HG03139 (cell line): ENCODE results near the gene LDHAL6B.
"Not testable (repeated sequence)": the region's sequence is repeated elsewhere in the genome, so short reads cannot be mapped to it uniquely, and the experiment has no call there.

Experiments
- ATAC-seq: cut with Tn5 transposase; IDR thresholded peaks from one replicate; pipeline ENCODE4 v1.9.1; 2021; ENCODE audit not compliant: unreplicated experiment

The LDHAL6B gene

DNA sequence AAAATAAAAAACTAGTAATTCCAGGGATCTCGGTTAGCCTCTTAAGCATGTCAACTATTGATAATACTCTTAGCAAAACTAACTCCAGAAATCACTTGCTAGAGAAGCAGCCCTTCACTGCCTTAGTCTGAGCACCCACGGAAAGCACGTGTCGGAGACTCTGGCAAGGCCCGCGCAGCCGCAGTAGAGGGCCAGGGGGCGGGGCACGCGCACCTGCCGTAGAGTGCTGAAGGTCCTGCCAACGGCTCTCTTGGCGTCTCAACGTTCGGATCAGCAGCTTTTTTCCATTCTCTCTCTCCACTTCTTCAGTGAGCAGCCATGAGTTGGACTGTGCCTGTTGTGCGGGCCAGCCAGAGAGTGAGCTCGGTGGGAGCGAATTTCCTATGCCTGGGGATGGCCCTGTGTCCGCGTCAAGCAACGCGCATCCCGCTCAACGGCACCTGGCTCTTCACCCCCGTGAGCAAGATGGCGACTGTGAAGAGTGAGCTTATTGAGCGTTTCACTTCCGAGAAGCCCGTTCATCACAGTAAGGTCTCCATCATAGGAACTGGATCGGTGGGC, at the start of gene LDHAL6B:
LDHAL6B (plus strand) TSS at position 221 of the 561 bp plus-strand sequence; CDS start at position 319, 98 bp downstream.
- ATAC-seq = no peak

DNA sequence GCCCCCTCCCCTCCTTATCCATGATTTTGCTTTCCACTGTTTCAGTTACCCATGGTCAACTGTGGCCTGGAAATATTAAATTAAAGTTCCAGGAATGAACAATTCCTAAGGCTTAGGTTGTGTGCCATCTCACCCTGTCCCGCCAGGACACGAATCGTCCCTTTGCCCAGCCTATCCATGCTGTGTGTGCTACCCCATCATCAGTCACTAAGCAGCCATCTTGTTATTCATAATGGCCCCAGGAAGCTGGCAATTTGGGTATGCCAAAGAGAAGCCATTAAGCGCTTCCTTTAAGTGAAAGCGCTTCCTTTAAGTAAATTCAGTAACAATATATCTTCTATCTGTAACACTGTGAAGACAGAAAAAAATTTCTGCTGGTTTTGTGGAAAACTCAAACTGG, 49.2 kb upstream of the LDHAL6B start:
- ATAC-seq = no peak

DNA sequence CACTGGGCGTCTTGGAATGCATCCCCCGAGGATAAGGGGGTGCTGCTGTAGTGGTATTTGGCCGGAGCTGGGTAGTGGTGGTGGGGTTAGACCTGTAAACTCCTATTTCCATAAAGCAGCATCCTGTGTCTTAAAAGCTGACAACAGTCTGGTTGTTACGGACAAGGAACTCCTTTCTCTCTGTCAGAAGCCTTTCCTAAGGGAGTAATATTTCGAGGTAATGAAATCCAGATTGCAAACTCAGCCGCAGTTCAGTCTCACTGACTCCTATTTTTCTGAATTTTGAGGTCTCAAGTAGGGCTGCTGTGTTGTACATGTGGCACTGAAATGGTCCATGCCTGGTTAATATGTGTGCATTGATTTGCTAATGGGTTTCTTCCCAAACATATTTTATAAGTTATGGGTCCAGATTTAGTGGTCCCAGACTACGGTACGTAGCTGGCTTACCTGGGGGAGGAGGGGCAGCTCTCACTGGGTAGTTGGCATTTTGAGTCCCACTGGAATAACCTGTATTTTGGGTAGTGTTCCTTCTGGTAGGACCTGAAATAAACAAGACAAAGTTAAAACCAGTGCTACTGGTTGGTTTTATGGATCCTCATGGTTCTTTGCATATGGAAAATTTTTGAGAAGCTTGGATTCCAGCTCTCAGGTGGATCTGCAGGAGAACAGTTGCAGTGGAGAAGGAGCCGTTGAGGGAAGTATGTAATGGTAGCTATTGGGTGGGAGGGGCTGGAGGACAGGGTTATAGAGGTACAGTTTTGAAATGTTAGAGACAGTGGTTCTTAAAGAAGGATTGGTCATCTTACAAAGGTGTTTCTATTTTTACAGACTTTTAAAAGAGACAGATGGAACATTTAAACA, 48.6 kb upstream of the LDHAL6B start:
- ATAC-seq = no peak

DNA sequence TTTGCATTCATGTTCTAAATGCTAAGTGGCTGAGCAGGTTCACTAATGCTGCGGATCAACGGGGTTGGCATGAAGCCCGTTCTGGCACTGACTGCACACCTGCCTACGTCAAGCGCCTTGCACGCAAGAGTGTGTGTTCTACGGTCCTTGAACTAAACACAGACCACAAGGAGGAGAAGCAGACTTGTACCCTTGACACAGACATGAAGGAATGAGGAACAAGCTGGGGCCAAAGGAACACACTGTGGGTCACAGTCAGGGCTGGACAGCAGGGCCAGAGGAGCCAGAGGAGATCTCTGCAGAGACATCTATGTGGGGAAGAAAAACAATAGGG, 48.0 kb upstream of the LDHAL6B start:
- no peak for ATAC-seq

DNA sequence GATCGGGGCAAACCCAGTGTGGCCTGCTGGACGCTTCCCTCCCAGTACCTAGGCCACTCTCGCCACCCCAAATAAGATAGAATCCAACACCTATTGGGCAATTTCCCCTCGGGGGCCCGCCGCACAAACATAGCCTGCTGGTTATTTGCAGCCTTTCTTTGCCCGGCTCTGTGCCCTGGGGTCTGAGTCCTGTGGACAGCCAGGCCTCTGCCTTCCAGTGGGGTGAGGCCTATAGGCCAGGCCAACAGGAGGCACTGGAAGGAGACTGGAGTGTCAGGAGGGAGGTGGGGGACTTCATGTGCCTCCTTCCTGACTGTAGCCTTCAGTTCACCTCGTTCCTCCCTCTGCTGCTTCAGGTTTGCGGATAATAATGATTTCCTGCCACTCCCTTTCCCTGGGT, 47.4 kb upstream of the LDHAL6B start:
- no peak for ATAC-seq

DNA sequence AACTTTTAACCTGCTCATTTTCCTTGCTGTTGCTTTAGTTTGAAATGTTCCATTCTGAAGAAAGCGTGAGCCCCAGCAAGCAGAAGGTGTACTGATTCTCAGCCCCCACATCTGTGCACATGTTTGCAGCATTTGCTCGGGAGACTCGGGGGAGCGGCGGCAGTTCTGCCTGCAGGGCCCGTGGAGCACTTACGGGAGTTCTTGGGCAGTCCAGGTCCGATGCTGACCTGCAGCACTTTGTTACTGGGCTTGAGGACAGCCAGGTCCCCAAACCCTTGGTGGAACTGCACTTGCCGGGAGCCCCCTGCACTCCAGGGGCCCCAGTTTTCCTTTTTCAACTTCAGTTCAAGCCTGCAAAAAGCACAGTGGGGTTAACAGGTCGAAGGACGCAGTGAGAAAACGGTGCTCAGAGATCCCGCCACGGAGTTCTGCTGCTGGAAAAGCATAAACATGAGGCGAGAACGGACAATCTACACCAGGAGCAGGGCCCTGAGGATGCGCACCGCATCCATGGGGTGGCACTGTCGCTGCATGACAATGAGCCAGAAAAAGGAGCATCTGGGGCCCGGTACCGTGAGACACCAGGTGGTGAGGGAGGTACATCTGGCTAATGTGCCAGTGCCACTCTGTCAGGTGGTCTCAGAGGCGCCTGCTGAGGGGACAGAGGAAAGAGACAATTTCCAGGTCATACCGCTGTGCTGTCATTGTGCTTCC, 45.6 kb upstream of the LDHAL6B start:
- ATAC-seq = no peak

DNA sequence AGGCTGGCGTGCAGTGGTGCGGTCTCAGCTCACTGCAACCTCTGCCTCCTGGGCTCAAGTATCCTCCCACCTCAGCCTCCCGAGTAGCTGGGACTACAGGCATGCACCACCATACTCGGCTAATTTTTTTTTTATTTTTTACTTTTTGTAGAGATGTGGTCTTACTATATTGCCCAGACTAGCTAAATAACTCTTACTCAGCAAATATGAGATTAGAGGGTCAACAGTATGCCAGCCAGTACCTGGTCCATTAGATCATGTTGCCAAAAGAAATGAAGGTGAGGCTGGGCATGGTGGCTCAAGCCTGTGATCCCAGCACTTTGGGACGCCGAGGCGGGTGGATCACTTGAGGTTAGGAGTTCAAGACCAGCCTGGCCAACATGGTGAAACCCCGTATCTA, 44.6 kb upstream of the LDHAL6B start:
- ATAC-seq = not testable (repeated sequence)

DNA sequence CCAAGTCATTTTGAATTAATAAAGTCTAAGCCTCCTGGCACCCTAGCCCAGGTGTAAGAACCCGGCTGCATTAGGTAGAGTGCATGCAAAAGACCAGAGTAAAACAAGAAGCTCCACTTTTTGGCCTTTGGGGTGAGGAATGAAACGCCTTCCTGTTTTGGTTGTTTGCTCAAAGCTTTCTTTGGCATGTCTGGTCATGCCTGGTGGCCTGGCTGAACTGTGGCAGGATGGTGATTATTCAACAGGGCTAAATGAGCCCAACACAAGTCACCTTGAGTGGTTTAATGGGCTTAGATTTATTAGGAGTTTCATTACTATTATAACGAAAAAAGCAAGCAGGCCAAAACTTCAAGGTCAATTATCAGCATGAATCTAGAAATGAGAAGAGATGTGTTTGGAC, 40.9 kb upstream of the LDHAL6B start:
- ATAC-seq = no peak

DNA sequence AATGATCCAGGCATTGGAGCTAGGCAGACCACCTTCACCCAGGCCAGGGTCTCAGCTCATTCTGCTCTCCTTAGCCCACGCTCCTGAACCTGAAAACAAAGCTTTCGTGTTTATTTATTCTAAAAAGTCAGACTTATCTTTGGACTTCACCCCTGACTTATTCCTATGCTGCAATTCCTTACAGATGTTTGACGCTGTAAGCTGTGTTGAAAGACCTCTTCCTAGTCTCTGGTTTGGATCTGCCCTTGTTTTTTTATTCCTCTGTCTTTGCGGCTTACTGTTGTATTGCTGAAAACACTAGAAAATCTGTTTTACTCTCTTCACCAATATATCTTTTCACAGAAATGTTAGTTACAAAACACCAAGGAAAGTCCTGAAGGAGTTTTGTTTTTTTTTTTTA, 40.5 kb upstream of the LDHAL6B start:
- ATAC-seq = no peak

DNA sequence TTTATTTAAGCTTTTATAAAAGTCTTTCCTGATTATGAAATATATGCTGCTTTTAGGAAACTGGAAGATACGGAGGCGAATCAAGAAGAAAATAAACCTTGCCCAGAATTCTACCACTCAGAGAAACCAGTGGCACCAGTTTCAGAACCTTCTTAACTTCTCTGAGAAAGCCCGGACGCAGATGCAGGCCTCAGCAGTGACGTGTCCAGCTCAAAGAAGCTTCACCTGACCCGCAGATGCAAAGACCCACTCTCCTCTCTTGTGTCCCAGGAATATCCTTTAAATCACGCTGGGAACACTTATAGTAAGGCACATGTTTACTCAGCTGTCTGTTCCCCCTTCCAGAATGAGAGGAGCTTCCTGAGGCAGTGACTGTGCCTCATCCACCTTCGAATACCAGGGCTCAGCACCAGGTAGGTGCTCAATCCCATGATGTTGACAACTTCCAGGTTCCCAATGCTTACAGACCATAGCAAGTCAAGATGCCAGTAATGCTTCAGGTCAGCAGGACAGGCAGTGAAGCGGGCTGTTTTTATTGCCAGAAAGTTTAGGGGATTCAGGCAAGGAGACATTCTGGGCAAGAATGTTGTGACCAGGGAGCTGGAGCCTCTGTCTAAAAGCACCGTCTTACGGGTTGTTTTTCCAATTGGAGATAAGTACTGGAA, 39.9 kb upstream of the LDHAL6B start:
- ATAC-seq = no peak

DNA sequence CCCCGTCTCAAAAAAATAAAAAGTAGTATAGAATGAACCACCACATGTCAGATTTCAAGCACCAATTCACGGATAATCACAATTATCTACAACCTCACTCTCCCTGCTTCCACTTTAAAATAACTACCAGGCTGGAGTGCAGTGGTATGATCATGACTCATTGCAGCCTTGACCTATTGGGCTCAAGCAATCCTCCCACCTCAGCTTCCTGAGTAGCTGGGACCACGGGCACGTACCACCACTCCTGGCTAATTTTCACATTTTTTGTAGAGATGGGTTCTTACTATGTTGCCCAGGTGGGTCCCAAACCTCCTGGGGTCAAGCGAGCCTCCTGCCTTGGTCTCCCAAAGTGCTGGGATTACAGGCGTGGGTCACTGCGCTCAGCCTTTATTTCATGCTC, 38.1 kb upstream of the LDHAL6B start:
- no peak for ATAC-seq

DNA sequence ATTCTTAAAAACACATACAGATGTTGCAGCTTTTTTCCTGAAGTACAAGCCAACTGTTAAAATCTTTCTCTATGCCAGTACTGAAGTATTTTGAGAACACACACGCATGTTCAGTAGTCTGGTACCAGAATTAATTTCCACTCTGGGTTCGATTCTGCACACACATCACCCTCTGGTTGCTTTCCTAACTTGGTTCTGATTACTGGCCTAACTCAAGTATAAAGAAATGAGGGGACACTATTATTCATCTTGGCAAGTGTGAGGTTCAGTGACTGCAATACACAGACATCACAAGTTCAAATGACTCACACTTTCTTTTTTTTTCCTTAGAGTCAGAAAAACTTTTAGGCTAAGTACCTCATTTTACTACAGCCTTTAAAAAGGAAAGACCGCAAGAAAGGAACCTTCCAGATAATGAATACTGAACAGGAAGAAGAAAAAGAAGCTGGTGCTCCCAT, 37.4 kb upstream of the LDHAL6B start:
- no peak for ATAC-seq

DNA sequence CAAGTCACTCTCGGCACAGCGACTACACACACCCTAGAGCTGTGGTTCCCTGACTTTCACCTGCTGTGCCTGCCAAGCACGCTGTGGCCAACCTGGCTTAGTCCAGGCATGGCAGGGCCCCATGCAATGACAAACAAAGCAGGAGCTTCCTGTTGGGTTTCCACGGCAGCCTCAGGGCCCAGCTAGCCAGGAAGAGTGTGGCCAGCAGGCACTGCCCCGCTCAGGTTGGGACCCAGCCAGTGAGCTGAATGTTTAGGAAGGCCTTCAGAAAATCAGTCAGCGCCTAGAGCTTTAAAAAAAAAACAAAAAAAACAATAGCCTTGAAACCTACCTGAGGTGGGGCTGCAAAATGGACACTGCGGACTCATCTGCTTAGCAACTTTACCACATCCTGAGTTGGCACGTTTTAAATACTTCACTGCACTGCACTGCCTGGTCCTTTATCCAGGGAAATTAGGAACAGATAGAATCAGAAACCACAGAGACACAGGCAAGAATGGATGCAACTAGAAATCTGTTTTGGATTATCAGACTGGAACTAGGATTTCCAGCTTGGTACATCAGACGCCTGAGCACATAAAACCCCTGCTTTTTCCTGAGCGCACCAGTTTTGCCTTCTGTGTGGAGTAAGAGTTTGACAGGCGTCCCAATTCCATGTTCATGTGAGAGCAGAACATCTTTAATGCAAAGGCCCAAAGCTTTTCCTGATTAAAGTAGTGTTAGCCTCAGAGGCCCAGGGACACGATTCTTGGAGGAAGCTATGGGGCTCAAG, 36.2 kb upstream of the LDHAL6B start:
- no peak for ATAC-seq

DNA sequence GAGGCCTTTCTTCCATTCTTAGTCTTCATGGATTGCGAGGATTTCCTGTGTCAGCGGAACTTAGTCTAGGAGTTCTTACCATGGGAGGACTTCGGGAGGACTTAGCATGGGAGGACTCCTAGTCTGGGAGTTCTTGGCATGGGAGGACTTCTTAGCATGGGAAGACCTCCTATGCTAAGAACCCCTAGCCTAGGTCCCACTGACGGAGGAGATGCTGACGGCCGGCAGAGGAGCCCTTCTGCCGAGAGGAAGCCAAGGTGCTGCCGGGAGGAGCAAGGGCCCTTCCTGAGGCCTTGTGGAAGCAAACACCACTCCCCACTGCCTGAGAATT, 35.6 kb upstream of the LDHAL6B start:
- ATAC-seq = no peak

DNA sequence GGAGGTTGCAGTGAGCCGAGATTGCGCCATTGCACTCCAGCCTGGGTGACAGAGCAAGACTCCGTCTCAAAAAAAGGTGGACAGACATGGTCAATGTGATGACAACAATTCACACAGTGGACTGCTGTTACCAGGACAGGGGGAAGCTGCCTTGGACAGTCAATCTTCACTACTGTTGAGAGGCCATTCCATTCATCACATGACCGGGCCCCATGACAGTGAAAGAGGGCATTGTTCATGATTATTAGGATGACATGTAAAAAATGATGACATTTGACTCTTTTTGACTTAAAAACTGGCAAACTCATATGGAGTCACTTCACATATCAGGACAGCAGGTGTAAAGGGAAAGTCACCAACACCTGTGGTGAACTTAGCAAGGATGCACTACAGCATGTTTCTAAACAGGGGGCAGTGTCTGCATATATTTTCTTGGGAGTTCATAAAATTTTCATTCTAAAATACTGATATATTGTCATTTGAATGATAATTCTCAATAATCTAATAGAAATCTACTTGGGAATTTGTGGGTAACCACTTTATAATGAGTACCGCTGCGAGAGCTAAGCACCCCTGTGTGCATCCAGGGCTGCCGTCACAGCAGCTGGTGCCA, 34.2 kb upstream of the LDHAL6B start:
- ATAC-seq = no peak

DNA sequence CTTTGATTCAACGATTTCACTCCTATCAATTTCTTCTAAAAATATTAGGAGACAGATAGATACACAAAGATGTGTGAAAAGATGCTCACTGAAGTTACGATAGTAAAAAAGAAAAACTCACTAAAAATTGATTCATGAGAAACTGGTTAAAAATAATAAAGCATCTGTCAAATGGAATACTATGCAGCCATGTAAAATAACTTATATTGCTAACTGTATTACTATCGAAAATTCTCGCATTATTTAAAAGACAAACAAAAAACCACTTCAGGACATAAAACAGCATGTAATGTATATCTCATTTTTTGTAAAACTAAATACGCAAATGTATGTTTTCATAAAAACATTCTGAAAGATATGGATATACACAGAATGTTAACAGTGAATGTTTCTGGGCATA, 33.4 kb upstream of the LDHAL6B start:
- no peak for ATAC-seq

DNA sequence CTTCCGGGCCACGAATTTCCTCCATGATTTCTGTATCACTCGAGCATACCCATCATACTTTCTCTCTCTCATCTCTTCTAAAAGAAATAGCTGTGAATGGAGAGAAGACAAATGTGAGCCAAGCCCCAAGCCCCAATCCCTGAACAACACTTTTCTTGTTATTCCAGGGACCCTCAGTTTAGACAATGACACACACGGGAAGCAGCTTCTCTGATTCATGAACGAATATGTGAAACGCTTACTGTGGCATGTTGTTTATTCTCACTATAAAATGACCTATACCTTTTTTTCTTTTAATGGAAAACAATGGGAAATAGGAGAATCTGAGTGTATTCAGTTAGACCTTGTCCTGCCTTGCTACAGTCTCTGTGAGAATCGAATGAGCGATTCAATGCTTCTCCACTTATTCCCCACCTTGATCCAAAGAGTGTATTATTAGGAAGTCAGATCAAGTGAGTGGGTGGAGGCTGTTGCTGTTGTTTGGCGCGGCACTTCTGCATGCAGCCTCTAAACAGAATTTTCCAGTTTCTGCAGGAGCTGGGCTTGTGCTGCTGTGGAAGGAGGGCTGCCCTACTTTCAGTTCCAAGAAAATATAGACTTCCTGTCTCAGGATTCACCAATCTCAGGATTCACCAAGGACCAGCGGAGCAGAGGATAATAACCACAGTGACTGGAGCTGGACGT, 32.4 kb upstream of the LDHAL6B start:
- no peak for ATAC-seq

DNA sequence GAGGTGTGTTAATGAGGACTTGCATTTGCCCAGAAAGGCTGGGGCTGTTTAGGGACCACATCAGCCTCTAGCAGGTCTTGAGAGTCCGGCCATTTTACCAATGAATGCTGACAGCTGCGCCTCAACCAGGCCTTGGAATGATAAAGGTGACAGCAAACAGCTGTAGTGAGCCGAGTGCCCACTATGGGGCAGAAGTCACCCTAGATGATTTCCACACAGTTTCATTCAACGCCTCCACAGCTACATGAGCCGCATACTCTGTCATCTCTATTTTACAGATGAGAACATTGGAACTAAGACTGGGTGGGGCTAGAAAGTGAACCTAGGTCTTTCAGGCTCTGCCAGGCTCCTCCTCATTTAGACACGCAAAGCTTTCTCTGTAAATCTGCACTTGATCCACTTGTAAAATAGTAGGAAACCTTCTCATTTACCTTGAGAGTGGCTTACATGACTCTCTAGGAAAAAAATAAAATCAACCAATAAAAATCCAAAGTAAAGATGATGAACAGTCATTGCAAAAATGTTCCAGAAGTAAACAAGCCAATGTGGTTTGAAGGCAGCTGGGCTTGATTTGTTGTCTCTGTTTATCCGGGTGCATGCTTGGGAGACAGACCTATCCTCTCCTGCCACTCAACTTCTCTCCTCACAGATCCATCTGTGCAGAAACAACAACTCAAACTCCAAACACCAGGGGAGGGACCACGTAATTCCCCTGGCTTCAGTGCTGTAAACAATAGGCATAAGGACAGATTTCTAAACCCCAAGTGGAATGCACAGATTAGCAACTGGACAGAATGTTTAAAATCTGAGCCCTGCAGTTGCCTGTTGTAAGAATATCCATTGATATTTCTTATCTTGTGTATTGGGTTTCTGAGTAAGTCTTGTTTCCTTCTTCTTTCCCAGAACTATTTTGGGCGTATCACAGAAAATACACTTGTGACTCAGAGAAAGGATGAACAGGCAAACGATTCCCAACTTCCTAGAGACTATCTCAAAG, 31.5 kb upstream of the LDHAL6B start:
- no peak for ATAC-seq
